GM19455 (cell line): Measurements from ENCODE around the gene IFT25.
"Not testable (repeated sequence)": the region's sequence is repeated elsewhere in the genome, so short reads cannot be mapped to it uniquely, and the experiment has no call there.

Experiments used
- ATAC-seq: cut with Tn5 transposase; IDR thresholded peaks from one replicate; pipeline ENCODE4 v1.9.1; 2021; ENCODE audit not compliant: unreplicated experiment

Gene IFT25

DNA sequence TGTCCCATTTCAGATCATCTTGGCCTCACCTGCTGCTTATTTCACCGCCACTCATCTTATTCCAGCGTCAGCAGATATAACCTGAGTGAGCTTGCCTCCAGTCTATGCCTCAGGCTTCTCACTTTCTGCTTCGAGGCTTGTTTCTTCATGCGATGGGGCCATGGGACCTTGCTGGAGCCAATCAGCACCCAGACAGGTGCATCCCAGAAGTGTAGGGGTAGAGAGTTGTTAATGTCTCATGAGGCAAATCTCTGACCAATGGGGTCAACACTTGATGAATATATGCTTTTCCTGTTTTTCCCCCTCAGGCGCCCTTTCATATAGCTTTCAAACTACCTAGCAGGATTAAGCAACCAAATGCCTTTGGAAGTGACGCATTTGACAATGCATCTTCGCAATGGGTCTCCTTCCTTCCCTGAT is 55.0 kb downstream of the IFT25 start:
- peak; percentile 19 for ATAC-seq

DNA sequence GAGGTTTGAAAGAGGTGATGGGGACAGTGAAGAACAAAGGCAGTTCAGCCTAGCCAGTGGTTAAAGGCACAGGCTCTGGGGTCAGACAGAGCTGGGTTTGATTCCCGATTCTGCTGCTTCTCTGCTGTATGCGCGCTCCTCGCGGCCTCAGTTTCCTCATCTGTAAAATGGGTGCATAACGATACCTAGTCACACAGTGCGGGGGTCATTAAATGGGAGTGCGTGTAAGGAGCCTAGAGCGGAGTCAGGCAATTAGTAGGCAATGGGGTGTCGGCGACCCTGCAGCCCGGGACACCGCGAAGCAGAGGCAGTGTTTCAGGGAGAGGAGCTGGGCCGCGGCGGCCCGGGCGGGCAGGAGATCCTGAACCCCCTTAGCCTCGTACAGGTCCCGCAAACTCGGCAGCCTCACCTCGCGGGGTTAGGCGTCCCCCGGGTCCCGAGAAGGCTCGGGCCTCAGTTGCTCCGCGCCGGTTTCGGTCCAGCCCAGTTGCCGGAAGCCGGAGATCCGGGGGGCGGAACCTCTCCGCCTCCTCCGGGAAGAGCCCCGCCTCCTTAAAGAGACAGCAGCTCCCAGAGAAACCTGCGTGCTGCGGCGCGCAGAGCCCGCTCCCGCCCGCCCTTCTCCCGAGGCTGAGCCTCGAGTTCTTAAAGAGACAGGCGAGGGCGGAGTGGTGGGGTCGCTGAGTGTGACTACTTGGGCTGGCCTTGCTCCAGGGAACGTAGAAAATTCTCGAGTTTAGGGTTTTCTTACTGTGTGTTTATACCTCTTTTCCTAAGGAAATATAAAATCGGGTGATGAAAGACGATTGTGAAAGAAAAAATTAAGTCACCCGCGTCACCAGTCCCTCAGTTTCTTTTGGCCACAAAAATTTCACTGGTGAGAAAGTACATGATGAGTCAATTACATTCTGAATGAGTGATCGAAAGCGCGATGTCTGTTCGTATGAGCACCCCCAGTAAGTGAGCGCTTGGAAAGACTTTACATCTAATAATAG is 55.9 kb downstream of the IFT25 start, which contains the start of gene YIPF1:
YIPF1 (minus strand) TSS at position 494 of the 995 bp plus-strand sequence. CDS start 860 bp downstream, outside the sequence.
- ATAC-seq: peak; percentile 83

DNA sequence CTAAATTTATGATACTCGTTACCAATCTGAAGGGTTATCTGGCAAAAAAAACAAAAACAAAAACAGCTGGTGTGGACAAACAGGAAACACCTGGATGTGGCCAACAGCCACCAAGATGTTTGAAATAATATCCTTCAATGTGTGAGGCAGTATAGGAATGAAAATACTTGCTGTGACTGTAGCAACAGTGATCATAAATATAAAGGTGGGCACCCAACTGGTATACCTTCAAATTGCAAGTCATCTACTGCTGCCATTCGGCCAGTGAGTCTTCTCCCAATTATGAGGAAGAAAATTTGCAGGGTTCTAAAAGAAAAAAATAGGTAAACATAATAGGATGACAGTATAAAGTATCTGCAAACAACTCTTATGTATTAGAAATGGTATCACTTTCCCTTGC is 56.8 kb downstream of the IFT25 start:
- ATAC-seq: no peak

DNA sequence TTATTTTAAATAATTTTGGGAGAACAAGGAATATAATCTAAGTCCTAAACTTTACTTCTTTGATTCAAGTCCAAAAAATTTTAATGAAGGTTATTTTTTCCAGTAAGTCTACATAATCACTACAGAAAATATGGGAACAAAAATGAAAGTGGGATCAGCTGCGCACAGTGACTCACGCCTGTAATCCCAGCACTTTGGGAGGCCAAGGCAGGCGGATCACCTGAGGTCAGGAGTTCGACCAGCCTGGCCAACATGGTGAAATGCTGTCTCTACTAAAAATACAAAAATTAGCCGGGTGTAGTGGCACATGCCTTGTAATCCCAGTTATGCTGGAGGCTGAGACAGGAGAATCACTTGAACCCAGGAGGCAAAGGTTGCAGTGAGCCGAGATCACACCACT is 61.9 kb downstream of the IFT25 start:
- ATAC-seq: not testable (repeated sequence)

DNA sequence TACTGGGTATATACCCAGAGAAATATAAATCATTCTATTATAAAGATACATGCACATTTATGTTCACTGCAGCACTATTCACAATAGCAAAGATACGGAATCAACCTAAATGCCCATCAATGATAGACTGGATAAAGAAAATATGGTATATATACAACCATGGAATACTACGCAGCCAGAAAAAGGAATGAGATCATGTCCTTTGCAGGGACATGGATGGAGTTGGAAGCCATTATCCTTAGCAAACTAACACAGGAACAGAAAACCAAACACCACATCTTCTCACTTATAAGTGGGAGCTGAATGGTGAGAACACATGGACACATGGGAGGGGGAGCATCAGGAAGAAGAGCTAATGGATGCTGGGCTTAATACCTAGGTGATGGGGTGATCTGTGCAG is 63.6 kb downstream of the IFT25 start:
- ATAC-seq: not testable (repeated sequence)

DNA sequence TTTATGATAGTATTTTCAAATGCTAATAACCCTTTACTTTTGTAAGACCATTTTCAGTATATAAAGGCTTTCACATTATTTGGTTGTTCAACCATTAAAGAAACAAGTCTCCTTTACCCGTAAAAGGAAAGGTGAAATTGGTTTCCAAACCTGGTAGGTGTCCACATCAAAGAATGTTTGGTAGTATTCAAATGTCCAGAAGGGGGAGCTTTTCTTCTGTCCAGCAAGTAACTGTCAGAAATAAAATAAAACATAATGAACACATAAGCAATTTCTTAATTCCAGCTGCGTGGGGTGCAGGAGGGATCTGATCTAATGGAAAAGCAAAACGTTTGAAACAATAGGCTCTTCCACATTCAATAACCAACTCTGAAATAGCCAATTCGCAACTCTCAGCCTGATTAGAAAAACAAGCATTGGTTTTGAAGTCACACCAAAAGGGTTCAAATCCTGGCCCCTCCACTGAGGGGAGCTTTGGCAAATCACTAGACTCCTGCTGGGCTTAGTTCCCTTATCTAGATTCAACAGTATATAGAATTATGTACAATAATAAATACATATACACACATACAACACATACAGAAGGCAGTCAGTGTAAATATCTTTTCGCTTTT is 66.9 kb downstream of the IFT25 start:
- no peak for ATAC-seq

DNA sequence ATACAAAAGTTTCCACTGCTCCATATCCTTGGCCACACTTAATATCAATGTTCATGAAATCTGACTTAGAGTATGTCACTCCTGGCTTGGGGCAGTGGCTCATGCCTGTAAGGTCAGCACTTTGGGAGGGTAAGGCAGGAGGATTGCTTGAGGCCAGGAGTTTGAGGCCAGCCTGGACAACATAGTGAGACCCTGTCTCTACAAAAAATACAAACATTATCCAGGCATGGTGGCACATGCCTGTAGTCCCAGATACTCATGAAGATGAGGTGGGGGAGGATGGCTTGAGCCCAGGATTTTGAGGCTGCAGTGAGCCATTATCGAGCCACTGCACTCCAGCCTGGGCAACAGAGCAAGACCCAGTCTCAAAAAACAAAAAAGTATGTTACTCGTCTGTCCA is 70.3 kb downstream of the IFT25 start:
- ATAC-seq: not testable (repeated sequence)

DNA sequence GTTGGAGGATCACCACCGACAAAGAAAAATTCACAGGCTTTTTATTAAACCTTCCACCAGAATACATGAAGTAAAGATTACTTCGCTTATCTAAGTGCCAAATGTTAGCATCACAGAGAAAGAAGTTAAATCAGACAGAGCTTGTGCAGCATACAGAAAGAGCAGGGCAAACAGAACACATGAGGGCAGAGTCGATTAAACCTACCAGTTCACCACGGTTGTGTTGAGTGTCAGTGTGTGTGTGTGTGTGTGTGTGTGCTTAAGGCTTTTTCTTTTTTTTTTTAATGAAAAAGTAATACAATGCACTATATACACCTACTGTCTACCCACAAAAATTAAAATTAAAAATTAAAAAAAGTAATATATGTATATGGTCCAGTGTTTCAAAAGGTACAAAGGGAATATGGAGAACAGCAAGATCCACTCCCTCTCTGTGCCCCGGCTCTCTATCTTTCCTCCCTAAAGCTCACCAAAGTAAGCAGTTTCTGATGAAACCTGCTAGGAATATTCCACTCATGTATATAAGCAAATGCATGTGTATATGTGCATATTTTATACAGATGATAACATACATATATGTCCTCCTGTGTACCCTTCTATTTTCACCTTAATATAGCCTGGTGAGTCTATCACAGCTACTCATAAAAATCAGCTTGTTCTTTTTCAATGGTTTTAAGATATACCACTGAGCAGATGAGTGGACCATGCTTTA is 73.6 kb downstream of the IFT25 start:
- no peak for ATAC-seq
